Choroid plexus epithelial cell (primary cell): Measurements from ENCODE around the gene RPAP2.
"Not testable (repeated sequence)": the region's sequence is repeated elsewhere in the genome, so short reads cannot be mapped to it uniquely, and the experiment has no call there.

Source experiments
- DNase-seq: peaks from one replicate; pipeline ENCODE4 v3.0.0-alpha.2; 2010; ENCODE audit warnings: low read depth
- H3K4me3 ChIP-seq: 2 replicates; pipeline ENCODE4 v1.5.1; 2011; ENCODE audit warnings: low read depth, mild to moderate bottlenecking, control low read depth, low read length, moderate library complexity
- CTCF ChIP-seq: conservative IDR thresholded peaks from 2 replicates; pipeline ENCODE4 v1.5.1; 2011; ENCODE audit warnings: low read depth, mild to moderate bottlenecking, control low read depth, inconsistent platforms, low read length, moderate library complexity

RPAP2 gene

GRCh38 chr1:92343061-92343460 is 44.2 kb downstream of the RPAP2 start:
- no peak for TF ChIP-seq CTCF
- DNase-seq: peak; percentile 7
- H3K4me3 ChIP-seq: no peak overlapping the region

GRCh38 chr1:92346866-92347640 is 48.2 kb downstream of the RPAP2 start:
- H3K4me3 ChIP-seq: no peak overlapping the region
- no peak for TF ChIP-seq CTCF
- DNase-seq: no peak

GRCh38 chr1:92352856-92353255 is 54.0 kb downstream of the RPAP2 start:
- no peak for TF ChIP-seq CTCF
- no peak for DNase-seq
- H3K4me3 ChIP-seq: no peak overlapping the region

GRCh38 chr1:92354259-92354658 is 55.4 kb downstream of the RPAP2 start:
- DNase-seq: no peak
- H3K4me3 ChIP-seq: no peak overlapping the region
- no peak for TF ChIP-seq CTCF

- no peak overlapping the region for H3K4me3 ChIP-seq
- TF ChIP-seq CTCF: no peak
- DNase-seq: peak; percentile 87
Observed at GRCh38 chr1:92356956-92357355, 58.1 kb downstream of the RPAP2 start.

- not testable (repeated sequence) for H3K4me3 ChIP-seq, DNase-seq
Observed at GRCh38 chr1:92359382-92359781, 60.5 kb downstream of the RPAP2 start.

- H3K4me3 ChIP-seq: no peak overlapping the region
- no peak for TF ChIP-seq CTCF
- no peak for DNase-seq
Observed at GRCh38 chr1:92359986-92360385, 61.1 kb downstream of the RPAP2 start.
